Measurements from ENCODE around the gene KLK2. TPM values are rescaled to one million over a fixed set of nuclear protein-coding genes. Genes with fewer than 3 reads are reported as not detected.

KLK2 gene
- total and polyA plus RNA-seq, 9 donors = not detected

DNA sequence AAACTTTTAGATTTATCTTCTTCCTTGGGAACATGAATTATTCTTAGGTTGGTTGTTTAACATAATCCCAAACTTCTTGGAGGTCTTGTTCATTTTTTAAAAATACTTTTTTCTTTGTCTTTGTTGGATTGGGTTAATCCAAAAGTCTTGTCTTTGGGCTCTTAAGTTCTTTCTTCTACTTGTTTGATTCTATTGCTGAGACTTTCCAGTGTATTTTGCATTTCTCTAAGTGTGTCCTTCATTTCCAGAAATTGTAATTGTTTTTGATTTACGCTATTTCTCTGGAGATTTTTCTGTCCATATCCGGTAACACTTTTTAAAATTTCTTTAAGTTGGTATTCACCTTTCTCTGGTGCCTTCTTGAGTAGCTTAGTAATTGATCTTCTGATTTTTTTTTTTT lies 30.0 kb upstream of the KLK2 start:
- intact Hi-C loops (cut with DNase I) = no loop called here
- H3K27me3 ChIP-seq = no peaks in the 10 kb centered on the region
- no peak for DNase-seq
- H3K36me3 ChIP-seq = no peaks in the 10 kb centered on the region
- peaks cover 0 to 5% of the 10 kb centered on the region in 2 donors for H3K9me3 ChIP-seq
- no peaks in the 10 kb centered on the region for H3K4me1 ChIP-seq (ENCODE audit: insufficient read depth)
- H3K27ac ChIP-seq = no peak overlapping the region
- H3K4me3 ChIP-seq = no peak overlapping the region
- no peak for TF ChIP-seq POLR2A (IDR thresholded peaks at IDR 0.05)
- no peak for TF ChIP-seq CTCF (IDR thresholded peaks at IDR 0.05)
- no peak for TF ChIP-seq EP300 (IDR thresholded peaks at IDR 0.05)
- 91 to 95% (median 95%) methylated on average over 2 of the region's 2 CpGs for WGBS, 3 donors

DNA sequence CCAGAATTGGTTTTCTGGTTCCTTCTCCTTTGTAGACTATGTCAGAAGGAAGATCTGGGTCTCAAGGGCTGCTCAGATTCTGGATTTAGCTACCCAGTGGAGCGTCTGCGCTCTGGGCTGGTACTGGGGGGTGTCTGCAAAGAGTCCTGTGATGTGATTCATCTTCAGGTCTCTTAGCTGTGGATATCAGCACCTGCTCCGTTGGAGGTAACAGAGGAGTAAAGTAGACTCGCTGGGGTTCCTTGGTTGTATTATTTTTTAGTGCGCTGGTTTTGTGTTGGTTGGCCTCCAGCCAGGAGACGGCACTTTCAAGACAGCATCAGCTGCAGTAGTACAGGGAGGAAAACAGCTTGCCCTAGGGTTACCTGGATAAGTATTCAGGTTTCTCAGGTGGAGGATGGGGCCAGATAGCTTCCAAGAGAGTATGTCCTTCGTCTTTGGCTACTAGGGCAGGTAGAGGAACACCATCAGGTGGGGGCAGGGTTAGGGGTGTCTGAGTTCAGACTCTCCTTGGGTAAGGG lies 29.5 kb upstream of the KLK2 start:
- Histone ChIP-seq H3K4me1 (ENCODE audit: insufficient read depth) (no peaks in the 10 kb centered on the region), H3K36me3 (no peaks in the 10 kb centered on the region), H3K9me3 (peaks cover 0 to 5% of the 10 kb centered on the region in 2 donors), H3K27me3 (no peaks in the 10 kb centered on the region), H3K27ac (no peak overlapping the region), H3K4me3 (no peak overlapping the region)
- no peak for TF ChIP-seq CTCF (IDR thresholded peaks at IDR 0.05)
- TF ChIP-seq POLR2A (IDR thresholded peaks at IDR 0.05) = no peak
- TF ChIP-seq EP300 (IDR thresholded peaks at IDR 0.05) = no peak
- intact Hi-C loops (cut with DNase I) = no loop called here
- DNase-seq = no peak
- 70 to 80% (median 70%) methylated on average over 7 of the region's 7 CpGs for WGBS, 3 donors

DNA sequence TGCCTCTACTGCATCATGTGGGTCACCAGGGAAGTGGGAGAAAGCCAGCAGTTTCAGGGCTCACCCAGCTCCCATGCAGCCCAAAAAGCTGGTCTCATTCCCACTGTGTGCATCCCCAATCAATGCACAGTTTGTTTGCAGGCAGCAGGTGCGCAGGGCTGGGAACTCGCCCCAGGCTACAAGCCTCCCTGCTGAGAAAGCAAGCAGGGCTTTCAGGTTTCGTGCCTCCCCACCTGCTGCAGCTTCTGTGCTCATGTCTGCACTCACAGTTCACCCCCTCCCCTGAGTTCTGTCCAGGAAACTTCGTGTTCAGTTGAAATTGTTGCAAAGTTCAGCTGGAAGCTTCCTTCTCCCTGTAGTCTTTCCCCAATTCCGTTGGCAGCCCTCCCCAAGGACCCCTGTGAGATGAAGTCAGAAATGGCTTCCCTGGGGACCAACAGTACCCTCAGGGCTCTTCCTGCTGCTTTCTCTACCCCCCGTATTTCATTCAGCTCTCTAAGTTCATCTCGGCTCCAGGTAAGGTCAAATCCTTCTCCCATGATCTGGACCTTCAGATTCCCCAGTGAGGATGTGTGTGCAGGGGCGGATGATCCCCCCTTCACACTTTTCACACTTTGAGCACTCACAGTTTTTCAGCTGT lies 28.8 kb upstream of the KLK2 start:
- Histone ChIP-seq H3K4me1 (ENCODE audit: insufficient read depth) (no peaks in the 10 kb centered on the region), H3K27ac (no peak overlapping the region), H3K27me3 (no peaks in the 10 kb centered on the region), H3K36me3 (no peaks in the 10 kb centered on the region), H3K9me3 (peaks cover 0 to 5% of the 10 kb centered on the region in 2 donors), H3K4me3 (no peak overlapping the region)
- intact Hi-C loops (cut with DNase I) = no loop called here
- TF ChIP-seq CTCF (IDR thresholded peaks at IDR 0.05) = no peak
- DNase-seq = no peak
- WGBS, 3 donors = 64 to 66% (median 64%) methylated on average over 8 of the region's 8 CpGs

DNA sequence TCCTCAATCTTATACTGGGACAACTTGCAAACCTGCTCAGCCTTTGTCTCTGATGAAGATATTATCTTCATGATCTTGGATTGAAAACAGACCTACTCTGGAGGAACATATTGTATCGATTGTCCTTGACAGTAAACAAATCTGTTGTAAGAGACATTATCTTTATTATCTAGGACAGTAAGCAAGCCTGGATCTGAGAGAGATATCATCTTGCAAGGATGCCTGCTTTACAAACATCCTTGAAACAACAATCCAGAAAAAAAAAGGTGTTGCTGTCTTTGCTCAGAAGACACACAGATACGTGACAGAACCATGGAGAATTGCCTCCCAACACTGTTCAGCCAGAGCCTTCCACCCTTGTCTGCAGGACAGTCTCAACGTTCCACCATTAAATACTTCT lies 22.5 kb upstream of the KLK2 start:
- Histone ChIP-seq H3K36me3 (no peaks in the 10 kb centered on the region), H3K4me1 (ENCODE audit: insufficient read depth) (no peaks in the 10 kb centered on the region), H3K9me3 (no peaks in the 10 kb centered on the region), H3K4me3 (no peak overlapping the region), H3K27me3 (no peaks in the 10 kb centered on the region), H3K27ac (no peak overlapping the region)
- intact Hi-C loops (cut with DNase I) = no loop called here
- DNase-seq = no peak
- TF ChIP-seq CTCF (IDR thresholded peaks at IDR 0.05) (no peak), POLR2A (IDR thresholded peaks at IDR 0.05) (no peak), EP300 (IDR thresholded peaks at IDR 0.05) (no peak)
- WGBS, 3 donors = 47 to 56% (median 54%) methylated on average over 3 of the region's 3 CpGs
